C4-2B (cell line): ENCODE data around the gene GTF3C2.

Experiments
- ZFX ChIP-seq: fragments of 450-650 bp; IDR thresholded peaks from 2 replicates; pipeline ENCODE4 v1.6.1; 2017
- TF ChIP-seq, protein P1 (sequence below): fragments of 450-650 bp; conservative IDR thresholded peaks from 2 replicates; pipeline ENCODE4 v1.5.1; 2017; ENCODE audit warnings: mild to moderate bottlenecking

DNA sequence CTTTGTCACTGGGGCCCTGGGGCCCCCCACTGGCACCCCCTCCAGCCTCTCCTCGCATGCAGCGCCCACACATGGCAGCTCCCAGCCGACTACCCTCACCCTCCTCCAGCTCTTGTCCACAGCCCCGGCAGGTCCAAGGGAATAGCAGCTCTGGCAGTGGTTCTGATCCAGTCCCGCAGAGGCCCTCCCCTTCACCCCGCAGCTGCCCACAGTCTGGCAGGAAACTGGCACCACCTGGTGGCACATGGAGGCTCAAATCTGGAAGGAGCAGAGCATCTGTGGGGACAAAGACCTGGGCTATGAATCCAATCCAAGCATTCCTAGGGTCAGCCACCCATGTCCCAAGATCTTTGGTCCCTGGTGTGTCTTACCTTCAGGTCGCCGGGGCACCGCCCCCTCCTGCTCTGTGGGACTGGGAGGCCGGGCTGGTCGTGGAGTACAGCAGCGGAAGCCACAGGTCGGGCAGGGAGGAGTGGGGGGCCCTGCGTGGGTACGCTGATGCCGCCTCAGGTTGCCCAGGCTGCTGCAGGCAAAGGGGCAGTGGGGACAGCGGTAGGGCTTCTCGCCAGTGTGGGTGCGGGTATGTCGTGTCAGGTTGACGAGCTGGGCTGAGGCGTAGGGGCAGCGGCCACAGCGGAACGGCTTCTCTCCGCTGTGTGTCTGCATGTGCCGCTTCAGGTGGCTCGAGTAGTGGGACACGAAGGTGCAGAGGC is 21.7 kb upstream of the GTF3C2 start:
- no peak for TF ChIP-seq ZFX
- TF ChIP-seq, protein P1, sequence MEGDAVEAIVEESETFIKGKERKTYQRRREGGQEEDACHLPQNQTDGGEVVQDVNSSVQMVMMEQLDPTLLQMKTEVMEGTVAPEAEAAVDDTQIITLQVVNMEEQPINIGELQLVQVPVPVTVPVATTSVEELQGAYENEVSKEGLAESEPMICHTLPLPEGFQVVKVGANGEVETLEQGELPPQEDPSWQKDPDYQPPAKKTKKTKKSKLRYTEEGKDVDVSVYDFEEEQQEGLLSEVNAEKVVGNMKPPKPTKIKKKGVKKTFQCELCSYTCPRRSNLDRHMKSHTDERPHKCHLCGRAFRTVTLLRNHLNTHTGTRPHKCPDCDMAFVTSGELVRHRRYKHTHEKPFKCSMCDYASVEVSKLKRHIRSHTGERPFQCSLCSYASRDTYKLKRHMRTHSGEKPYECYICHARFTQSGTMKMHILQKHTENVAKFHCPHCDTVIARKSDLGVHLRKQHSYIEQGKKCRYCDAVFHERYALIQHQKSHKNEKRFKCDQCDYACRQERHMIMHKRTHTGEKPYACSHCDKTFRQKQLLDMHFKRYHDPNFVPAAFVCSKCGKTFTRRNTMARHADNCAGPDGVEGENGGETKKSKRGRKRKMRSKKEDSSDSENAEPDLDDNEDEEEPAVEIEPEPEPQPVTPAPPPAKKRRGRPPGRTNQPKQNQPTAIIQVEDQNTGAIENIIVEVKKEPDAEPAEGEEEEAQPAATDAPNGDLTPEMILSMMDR = no peak; the same call in 1 of the 2 replicates
